Measurements from ENCODE around the gene GRPEL2.
A peak's percentile ranks its signal among the peaks of the same experiment; 100 is the strongest.

GRPEL2 gene

DNA sequence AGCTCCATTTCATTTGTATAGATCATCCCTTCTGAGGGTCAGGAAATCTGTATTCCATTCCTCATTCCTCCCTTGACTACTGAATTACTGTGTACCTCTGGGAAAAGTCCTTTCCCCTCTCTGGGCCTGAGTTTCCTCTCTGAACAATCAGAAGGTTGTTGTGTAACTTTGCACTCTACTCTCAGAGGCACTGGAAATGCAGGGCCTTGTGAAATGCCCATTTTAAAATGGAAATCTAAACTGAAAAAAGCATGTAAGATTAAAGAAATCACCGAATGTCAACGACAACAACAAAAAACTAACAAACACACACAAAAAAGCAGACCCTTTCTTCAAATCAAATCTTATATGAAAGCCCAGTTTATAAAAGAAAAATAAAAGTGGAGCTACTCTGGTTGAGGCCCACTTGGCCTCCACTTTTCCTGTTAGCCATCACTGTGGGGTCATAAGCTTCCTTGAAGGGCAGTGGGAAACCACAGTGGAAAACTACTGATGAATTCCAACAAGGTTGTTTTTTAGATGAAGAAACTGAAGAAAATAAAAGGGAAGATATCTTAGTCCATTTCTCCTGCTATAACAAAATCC, 21.6 kb upstream of the GRPEL2 start:
- Histone ChIP-seq H3K27me3 (no peaks in the 10 kb centered on the region), H3K9me3 (replicated peaks in 1 of 11) (peaks cover 0 to 4% (median 0%) of the 10 kb centered on the region in 11 experiments; a peak in 2 of 22 replicates), H4K20me1 (no peaks in the 10 kb centered on the region), H3K4me1 (peaks cover 0 to 17% (median 8%) of the 10 kb centered on the region in 10 experiments; a peak in 7 of 20 replicates), H3K9ac (peak overlapping the region in 1 of 11 experiments; percentile 18; a peak in 1 of 22 replicates), H3K4me3 (no peak overlapping the region), H3K4me2 (peak overlapping the region in 2 of 11 experiments; percentile 0 to 9; a peak in 2 of 22 replicates), H3K27ac (no peak overlapping the region), H3K36me3 (peaks cover 0 to 57% (median 12%) of the 10 kb centered on the region in 11 experiments; a peak in 12 of 22 replicates)
- no peak for TF ChIP-seq Cebpa-rat (IDR thresholded peaks at IDR 0.05)

- no peak for TF ChIP-seq Cebpa-rat (IDR thresholded peaks at IDR 0.05)
- Histone ChIP-seq H3K4me2 (no peak overlapping the region), H4K20me1 (no peaks in the 10 kb centered on the region), H3K9me3 (replicated peaks in 1 of 11) (peaks cover 0 to 4% (median 0%) of the 10 kb centered on the region in 11 experiments; a peak in 2 of 22 replicates), H3K36me3 (peaks cover 0 to 52% (median 9%) of the 10 kb centered on the region in 11 experiments; a peak in 12 of 22 replicates), H3K4me1 (peaks cover 0 to 17% (median 8%) of the 10 kb centered on the region in 10 experiments; a peak in 7 of 20 replicates), H3K27ac (no peak overlapping the region), H3K9ac (no peak overlapping the region), H3K4me3 (no peak overlapping the region), H3K27me3 (no peaks in the 10 kb centered on the region)
Observed at GRCh38 chr5:149324641-149325040, 20.7 kb upstream of the GRPEL2 start.

- Histone ChIP-seq H3K27ac (no peak overlapping the region), H4K20me1 (no peaks in the 10 kb centered on the region), H3K4me3 (no peak overlapping the region), H3K4me2 (no peak overlapping the region), H3K9ac (no peak overlapping the region), H3K27me3 (no peaks in the 10 kb centered on the region), H3K4me1 (peaks cover 0 to 17% (median 8%) of the 10 kb centered on the region in 10 experiments; a peak in 7 of 20 replicates), H3K9me3 (replicated peaks in 1 of 11) (peaks cover 0 to 4% (median 0%) of the 10 kb centered on the region in 11 experiments; a peak in 2 of 22 replicates), H3K36me3 (peaks cover 0 to 47% (median 7%) of the 10 kb centered on the region in 11 experiments; a peak in 9 of 22 replicates)
- no peak for TF ChIP-seq Cebpa-rat (IDR thresholded peaks at IDR 0.05)
Observed at GRCh38 chr5:149325166-149325735, 20.0 kb upstream of the GRPEL2 start.

DNA sequence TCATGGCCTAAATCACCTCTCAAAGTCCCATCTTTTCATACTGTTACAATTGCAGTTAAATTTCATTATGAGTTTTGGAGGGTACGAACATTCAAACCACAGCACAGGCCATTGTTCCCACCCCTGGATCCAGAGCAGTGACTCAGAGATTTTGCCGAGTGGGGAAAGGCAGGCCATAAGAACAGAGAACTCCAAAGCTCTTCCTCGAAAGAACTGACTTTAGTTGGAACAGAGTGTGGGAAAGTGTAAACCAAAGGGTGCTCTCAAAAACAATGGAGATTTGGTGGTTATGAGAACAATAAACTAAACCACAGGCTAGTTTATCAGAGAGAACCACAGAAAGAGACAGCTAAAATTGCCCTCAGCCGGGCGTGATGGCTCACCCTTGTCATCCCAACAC, 19.4 kb upstream of the GRPEL2 start:
- H3K27me3 ChIP-seq = no peaks in the 10 kb centered on the region
- H3K4me1 ChIP-seq = peaks cover 0 to 13% (median 5%) of the 10 kb centered on the region in 10 experiments; a peak in 7 of 20 replicates
- H3K36me3 ChIP-seq = peaks cover 0 to 42% (median 7%) of the 10 kb centered on the region in 11 experiments; a peak in 8 of 22 replicates
- no peak for TF ChIP-seq Cebpa-rat (IDR thresholded peaks at IDR 0.05)
- no peak overlapping the region for H3K9ac ChIP-seq
- H4K20me1 ChIP-seq = no peaks in the 10 kb centered on the region
- H3K4me2 ChIP-seq = no peak overlapping the region
- no peak overlapping the region for H3K27ac ChIP-seq
- H3K9me3 ChIP-seq (replicated peaks in 1 of 11) = peaks cover 0 to 4% (median 0%) of the 10 kb centered on the region in 11 experiments; a peak in 2 of 22 replicates
- no peak overlapping the region for H3K4me3 ChIP-seq

DNA sequence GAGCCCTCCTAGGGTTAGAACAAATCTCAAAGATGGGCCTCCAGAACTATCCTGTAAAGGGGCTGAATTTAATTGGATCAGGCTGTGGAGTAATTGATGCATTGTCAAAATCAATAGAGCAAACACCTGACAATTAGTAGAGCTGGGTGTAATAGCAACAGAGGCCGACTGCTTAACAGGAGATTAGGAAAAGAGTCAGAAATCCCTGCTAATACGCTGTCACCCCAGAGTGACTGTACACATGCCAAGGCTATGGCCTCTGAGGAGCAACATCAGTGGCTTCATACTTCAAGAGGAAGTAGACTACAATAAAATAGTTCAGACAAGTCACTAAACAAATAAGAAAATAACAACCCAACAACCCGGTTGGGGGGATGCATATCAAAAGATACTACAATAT, 18.7 kb upstream of the GRPEL2 start:
- no peaks in the 10 kb centered on the region for H3K27me3 ChIP-seq
- H3K9ac ChIP-seq = no peak overlapping the region
- H3K4me1 ChIP-seq = peaks cover 0 to 9% (median 0%) of the 10 kb centered on the region in 10 experiments; a peak in 5 of 20 replicates
- peaks cover 0 to 43% (median 7%) of the 10 kb centered on the region in 11 experiments; a peak in 8 of 22 replicates for H3K36me3 ChIP-seq
- no peak overlapping the region for H3K4me2 ChIP-seq
- H4K20me1 ChIP-seq = no peaks in the 10 kb centered on the region
- no peak overlapping the region for H3K27ac ChIP-seq
- H3K4me3 ChIP-seq = no peak overlapping the region
- peaks cover 0 to 4% (median 0%) of the 10 kb centered on the region in 11 experiments; a peak in 2 of 22 replicates for H3K9me3 ChIP-seq (replicated peaks in 1 of 11)
- TF ChIP-seq Cebpa-rat (IDR thresholded peaks at IDR 0.05) = no peak

DNA sequence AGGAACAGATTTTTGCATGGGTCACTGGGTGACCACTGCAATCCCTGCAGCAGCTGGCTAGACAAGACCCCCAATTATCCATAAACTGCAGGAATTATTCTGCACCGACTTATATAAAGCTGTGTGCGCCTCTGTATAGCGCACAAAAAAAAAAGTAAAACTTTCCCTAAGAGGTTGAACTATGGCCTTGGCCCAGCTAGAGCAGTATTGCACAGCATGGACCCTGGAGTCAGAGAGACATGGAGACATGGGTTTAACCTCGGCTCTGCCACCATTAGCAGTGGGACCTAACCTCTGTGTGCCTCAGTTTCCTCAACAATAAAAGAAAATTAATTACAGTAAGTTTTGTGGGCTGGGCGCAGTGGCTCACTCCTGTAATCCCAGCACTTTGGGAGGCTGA, 17.1 kb upstream of the GRPEL2 start:
- no peaks in the 10 kb centered on the region for H3K27me3 ChIP-seq
- no peak for TF ChIP-seq Cebpa-rat (IDR thresholded peaks at IDR 0.05)
- no peak overlapping the region for H3K4me3 ChIP-seq
- peaks cover 0 to 49% (median 8%) of the 10 kb centered on the region in 11 experiments; a peak in 10 of 22 replicates for H3K36me3 ChIP-seq
- H3K4me1 ChIP-seq = peaks cover 0 to 18% (median 6%) of the 10 kb centered on the region in 10 experiments; a peak in 12 of 20 replicates
- H3K27ac ChIP-seq = no peak overlapping the region
- no peaks in the 10 kb centered on the region for H4K20me1 ChIP-seq
- no peak overlapping the region for H3K9ac ChIP-seq
- H3K9me3 ChIP-seq (replicated peaks in 1 of 11) = peaks cover 0 to 4% (median 0%) of the 10 kb centered on the region in 11 experiments; a peak in 2 of 22 replicates
- H3K4me2 ChIP-seq = no peak overlapping the region

- Histone ChIP-seq H3K9ac (no peak overlapping the region), H3K27me3 (no peaks in the 10 kb centered on the region), H4K20me1 (no peaks in the 10 kb centered on the region), H3K4me3 (no peak overlapping the region), H3K4me1 (peaks cover 0 to 45% (median 32%) of the 10 kb centered on the region in 10 experiments; a peak in 16 of 20 replicates), H3K27ac (no peak overlapping the region; a peak in 1 of 22 replicates), H3K9me3 (replicated peaks in 1 of 11) (no peaks in the 10 kb centered on the region), H3K4me2 (peak overlapping the region in 6 of 11 experiments; percentile 12 to 44 (median 22); a peak in 8 of 22 replicates), H3K36me3 (peaks cover 0 to 62% (median 11%) of the 10 kb centered on the region in 11 experiments; a peak in 11 of 22 replicates)
- TF ChIP-seq Cebpa-rat (IDR thresholded peaks at IDR 0.05) = no peak
Observed at GRCh38 chr5:149333711-149334443, 11.4 kb upstream of the GRPEL2 start.

- TF ChIP-seq Cebpa-rat (IDR thresholded peaks at IDR 0.05) = no peak
- Histone ChIP-seq H3K9ac (peak overlapping the region in 1 of 11 experiments; percentile 22; a peak in 1 of 22 replicates), H3K27me3 (no peaks in the 10 kb centered on the region), H3K4me1 (peaks cover 11 to 49% (median 35%) of the 10 kb centered on the region in 10 experiments; a peak in 19 of 20 replicates), H3K27ac (peak overlapping the region in 1 of 11 experiments; percentile 23; a peak in 1 of 22 replicates), H3K36me3 (peaks cover 4 to 51% (median 15%) of the 10 kb centered on the region in 11 experiments; a peak in 12 of 22 replicates), H3K4me3 (no peak overlapping the region), H3K9me3 (replicated peaks in 1 of 11) (no peaks in the 10 kb centered on the region), H3K4me2 (peak overlapping the region in 9 of 11 experiments; percentile 12 to 85 (median 67); a peak in 17 of 22 replicates), H4K20me1 (no peaks in the 10 kb centered on the region)
Observed at GRCh38 chr5:149337736-149338135, 7.6 kb upstream of the GRPEL2 start.
